Neural cell (in vitro differentiated cells): Measurements from ENCODE around the gene LTO1.

Source experiments
- CTCF ChIP-seq: fragments of 450-650 bp; IDR thresholded peaks from 2 replicates; pipeline ENCODE4 v1.5.1; 2014; ENCODE audit warnings: antibody characterized with exemption, mild to moderate bottlenecking, moderate library complexity; ENCODE audit not compliant: poor library complexity, severe bottlenecking
- EP300 ChIP-seq: fragments of 450-650 bp; conservative IDR thresholded peaks from 2 replicates; pipeline ENCODE4 v1.6.1; 2014; ENCODE audit warnings: antibody characterized with exemption, mild to moderate bottlenecking, moderate library complexity; ENCODE audit not compliant: poor library complexity, severe bottlenecking
- EZH2 ChIP-seq: fragments of 200-600, 300-800 bp; shearing (Covaris generic), sonication (generic); IDR thresholded peaks from 2 replicates; pipeline ENCODE4 v1.6.1; 2014; ENCODE audit warnings: antibody characterized with exemption, low read length, borderline replicate concordance, mild to moderate bottlenecking; ENCODE audit not compliant: insufficient read depth, poor library complexity, severe bottlenecking
- MXI1 ChIP-seq: fragments of 450-650 bp; conservative IDR thresholded peaks from 2 replicates; pipeline ENCODE4 v1.6.1; 2014; ENCODE audit warnings: antibody characterized with exemption, mild to moderate bottlenecking; ENCODE audit not compliant: poor library complexity, severe bottlenecking
- POLR2AphosphoS5 ChIP-seq: IDR thresholded peaks from 2 replicates; pipeline ENCODE4 v1.6.1; 2012
- RAD21 ChIP-seq: fragments of 450-650 bp; conservative IDR thresholded peaks from 2 replicates; pipeline ENCODE4 v1.6.1; 2014; ENCODE audit warnings: antibody characterized with exemption, mild to moderate bottlenecking, moderate library complexity
- REST ChIP-seq: IDR thresholded peaks from 2 replicates; pipeline ENCODE4 v1.6.1; 2012; ENCODE audit warnings: borderline replicate concordance
- TAF1 ChIP-seq: IDR thresholded peaks from 2 replicates; pipeline ENCODE4 v1.6.1; 2012; ENCODE audit warnings: low read depth

DNA sequence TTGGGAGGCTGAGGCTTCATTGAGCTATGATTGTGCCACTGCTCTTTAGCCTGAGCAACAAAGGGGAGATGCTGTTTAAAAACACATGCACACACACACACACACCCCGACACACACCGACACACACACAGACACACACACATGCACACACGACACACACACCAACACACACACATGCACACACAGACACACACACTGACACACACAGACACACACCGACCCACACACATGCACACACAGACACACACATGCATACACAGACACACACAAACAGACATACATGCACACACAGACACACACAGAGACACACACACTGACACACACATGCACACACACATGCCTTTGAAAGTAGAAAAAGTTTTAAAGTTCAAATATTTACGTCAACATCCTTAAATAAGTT lies 5.5 kb upstream of the LTO1 start:
- TF ChIP-seq CTCF (no peak), EP300 (no peak), TAF1 (no peak), POLR2AphosphoS5 (no peak), EZH2 (no peak), MXI1 (no peak), REST (no peak), RAD21 (no peak)
